Neuronal stem cell (in vitro differentiated cells): Measurements from ENCODE around the gene CCDC92.

ENCODE experiments used
- DNase-seq: peaks from one replicate; pipeline ENCODE4 v3.0.0-alpha.2; 2013; ENCODE audit warnings: low spot score
- H2AFZ ChIP-seq: one replicate; pipeline ENCODE4 v1.6.1; 2013; ENCODE audit warnings: mild to moderate bottlenecking, low read length, inconsistent platforms
- H2AK5ac ChIP-seq: 2 replicates; pipeline ENCODE4 v1.6.1; 2013; ENCODE audit warnings: low read depth, mild to moderate bottlenecking, inconsistent platforms, low read length, moderate library complexity, mixed read lengths
- H2BK120ac ChIP-seq: 2 replicates; pipeline ENCODE4 v1.6.1; 2013; ENCODE audit warnings: low read depth, mild to moderate bottlenecking, inconsistent platforms, low read length, moderate library complexity, mixed read lengths
- H2BK12ac ChIP-seq: one replicate; pipeline ENCODE4 v1.6.1; 2013; ENCODE audit warnings: low read length, inconsistent platforms
- H2BK15ac ChIP-seq: 2 replicates; pipeline ENCODE4 v1.6.1; 2013; ENCODE audit warnings: mild to moderate bottlenecking, low read length, inconsistent platforms, mixed read lengths
- H2BK5ac ChIP-seq: one replicate; pipeline ENCODE4 v1.6.1; 2013; ENCODE audit warnings: inconsistent platforms, mild to moderate bottlenecking, low read length, moderate library complexity
- H3K14ac ChIP-seq: one replicate; pipeline ENCODE4 v1.6.1; 2013; ENCODE audit warnings: low read length, inconsistent platforms
- H3K18ac ChIP-seq: 2 replicates; pipeline ENCODE4 v1.6.1; 2013; ENCODE audit warnings: low read length, inconsistent platforms
- H3K23ac ChIP-seq: 2 replicates; pipeline ENCODE4 v1.6.1; 2013; ENCODE audit warnings: low read depth, mild to moderate bottlenecking, mixed read lengths, low read length, inconsistent platforms; ENCODE audit not compliant: poor library complexity
- H3K27ac ChIP-seq: replicated peaks from 3 replicates; pipeline ENCODE4 v1.5.1; 2013; ENCODE audit warnings: low read length, inconsistent platforms
- H3K27me3 ChIP-seq, 3 experiments: 2 replicates each; pipeline ENCODE4 v1.6.1; 2013; ENCODE audit warnings: low read length in 3 of 3, mild to moderate bottlenecking in 2 of 3, inconsistent platforms in 1 of 3, low read depth in 1 of 3, mixed read lengths in 1 of 3, moderate library complexity in 1 of 3; ENCODE audit not compliant: control insufficient read depth in 3 of 3, insufficient read depth in 3 of 3
- H3K36me3 ChIP-seq, 2 donors: replicated peaks in 1 of 2; 2 replicates each; pipeline ENCODE4 v1.6.1; 2013; ENCODE audit warnings: low read length in 2 of 2; ENCODE audit not compliant: control insufficient read depth in 2 of 2, insufficient read depth in 2 of 2
- H3K4ac ChIP-seq: 2 replicates; pipeline ENCODE4 v1.6.1; 2013; ENCODE audit warnings: inconsistent platforms, mild to moderate bottlenecking, low read length, moderate library complexity
- H3K4me1 ChIP-seq, 2 donors: 1 replicate in 1 of 2; 2 replicates in 1 of 2; pipeline ENCODE4 v1.6.1; 2013; ENCODE audit warnings: low read length in 2 of 2, low read depth in 1 of 2; ENCODE audit not compliant: control insufficient read depth in 2 of 2, insufficient read depth in 1 of 2
- H3K4me2 ChIP-seq: one replicate; pipeline ENCODE4 v1.6.1; 2013; ENCODE audit warnings: mild to moderate bottlenecking, low read length, inconsistent platforms; ENCODE audit not compliant: insufficient read depth, poor library complexity, severe bottlenecking
- H3K4me3 ChIP-seq, 2 donors: 2 replicates each; pipeline ENCODE4 v1.5.1; 2013; ENCODE audit warnings: low read length in 2 of 2, mild to moderate bottlenecking in 2 of 2, inconsistent platforms in 1 of 2, moderate library complexity in 1 of 2
- H3K79me1 ChIP-seq: one replicate; pipeline ENCODE4 v1.6.1; 2013; ENCODE audit warnings: low read depth, mild to moderate bottlenecking, inconsistent platforms, low read length, moderate library complexity
- H3K9ac ChIP-seq: one replicate; pipeline ENCODE4 v1.6.1; 2013; ENCODE audit warnings: mild to moderate bottlenecking, low read depth, low read length, inconsistent platforms; ENCODE audit not compliant: poor library complexity
- H3K9me3 ChIP-seq, 2 donors: replicated peaks in 1 of 2; 2 replicates each; pipeline versions ENCODE3 to v1.6.1; 2013; ENCODE audit warnings: low read length in 2 of 2, mild to moderate bottlenecking in 2 of 2, inconsistent platforms in 1 of 2, low read depth in 1 of 2, mixed read lengths in 1 of 2, moderate library complexity in 1 of 2; ENCODE audit not compliant: control insufficient read depth in 2 of 2, insufficient read depth in 1 of 2
- H4K8ac ChIP-seq: one replicate; pipeline ENCODE4 v1.6.1; 2013; ENCODE audit warnings: low read depth, mild to moderate bottlenecking, inconsistent platforms, low read length, moderate library complexity
- H4K91ac ChIP-seq: one replicate; pipeline ENCODE4 v1.6.1; 2013; ENCODE audit warnings: low read length, low read depth, mild to moderate bottlenecking, inconsistent platforms; ENCODE audit not compliant: poor library complexity
- WGBS, 2 donors: extraction: QIAGEN DNeasy Blood & Tissue Kit; methylation state at CpG; one replicate each; pipeline ENCODE4 v1.1.7; 2013; ENCODE audit warnings: missing lambda C conversion rate in 2 of 2, mixed read lengths in 1 of 2; ENCODE audit not compliant: insufficient read length in 2 of 2, insufficient replicate concordance in 1 of 2; ENCODE audit errors: extremely low coverage in 2 of 2; 5-methylcytosine and 5-hydroxymethylcytosine counted together

The CCDC92 gene

GRCh38 chr12:123941624-123942237 is 30.9 kb downstream of the CCDC92 start:
- WGBS, 2 donors: no CpG with 5 or more reads among the region's 13 CpGs
- peaks cover 12 to 63% of the 10 kb centered on the region in 2 donors for H3K36me3 ChIP-seq

DNA sequence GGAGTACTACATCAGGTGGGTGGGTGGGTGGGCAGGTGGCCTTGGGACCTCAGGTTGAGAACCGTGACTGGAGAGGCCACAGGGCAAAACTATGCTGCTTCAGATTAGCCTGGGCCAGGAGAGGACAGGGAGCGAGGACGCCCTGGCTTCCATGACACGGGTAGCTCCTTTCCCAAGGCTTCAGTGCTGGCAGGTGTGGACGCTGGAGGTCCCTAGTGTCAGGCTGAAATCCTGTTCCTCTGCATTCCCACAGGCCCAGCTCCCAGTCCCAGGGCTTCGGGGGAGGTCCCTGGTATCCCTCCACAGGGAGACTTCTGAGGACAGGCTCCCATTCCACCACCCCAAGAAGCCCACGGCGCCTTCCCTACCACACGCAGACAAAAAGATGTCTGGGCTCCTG is 31.6 kb downstream of the CCDC92 start:
- H2AK5ac ChIP-seq: no peak overlapping the region
- H3K9ac ChIP-seq: no peak overlapping the region
- H2BK5ac ChIP-seq: no peak overlapping the region
- no peaks in the 10 kb centered on the region for H3K27me3 ChIP-seq
- H3K36me3 ChIP-seq: peaks cover 17 to 69% of the 10 kb centered on the region in 2 donors
- H2BK12ac ChIP-seq: no peak overlapping the region
- no peak for DNase-seq
- H2AFZ ChIP-seq: no peak overlapping the region
- H3K79me1 ChIP-seq: no peaks in the 10 kb centered on the region
- no peak overlapping the region for H3K4me2 ChIP-seq
- H3K9me3 ChIP-seq: peaks cover 5 to 20% of the 10 kb centered on the region in 2 donors
- no peak overlapping the region for H3K4ac ChIP-seq
- H2BK120ac ChIP-seq: no peak overlapping the region
- H4K91ac ChIP-seq: no peak overlapping the region
- peak overlapping the region; percentile 32 for H3K18ac ChIP-seq
- H3K23ac ChIP-seq: no peak overlapping the region
- H3K4me3 ChIP-seq: no peak overlapping the region
- no CpG with 5 or more reads among the region's 9 CpGs for WGBS, 2 donors
- no peak overlapping the region for H3K27ac ChIP-seq
- no peak overlapping the region for H2BK15ac ChIP-seq
- no peak overlapping the region for H4K8ac ChIP-seq
- no peak overlapping the region for H3K14ac ChIP-seq
- peaks cover 3 to 4% of the 10 kb centered on the region in 2 donors for H3K4me1 ChIP-seq

More at GRCh38 chr12:123941624-123942237, 30.9 kb downstream of the CCDC92 start:
- Histone ChIP-seq H2AK5ac (no peak overlapping the region), H3K4me1 (peaks cover 3 to 4% of the 10 kb centered on the region in 2 donors), H3K9me3 (peaks cover 5 to 20% of the 10 kb centered on the region in 2 donors), H4K91ac (no peak overlapping the region), H3K27ac (no peak overlapping the region), H2BK120ac (no peak overlapping the region), H3K27me3 (no peaks in the 10 kb centered on the region), H3K79me1 (no peaks in the 10 kb centered on the region), H3K4me3 (no peak overlapping the region), H3K18ac (no peak overlapping the region), H2AFZ (no peak overlapping the region), H2BK5ac (no peak overlapping the region), H3K14ac (peak overlapping the region; percentile 56), H2BK15ac (no peak overlapping the region), H4K8ac (no peak overlapping the region), H3K23ac (no peak overlapping the region), H3K4me2 (no peak overlapping the region), H3K9ac (no peak overlapping the region), H3K4ac (no peak overlapping the region), H2BK12ac (no peak overlapping the region)
- no peak for DNase-seq

- Histone ChIP-seq H3K36me3 (peaks cover 21 to 73% of the 10 kb centered on the region in 2 donors), H2AFZ (no peak overlapping the region), H3K9me3 (peaks cover 5 to 20% of the 10 kb centered on the region in 2 donors), H3K14ac (no peak overlapping the region), H3K27ac (no peak overlapping the region), H4K8ac (no peak overlapping the region), H3K18ac (no peak overlapping the region), H3K9ac (no peak overlapping the region), H2BK15ac (no peak overlapping the region), H3K4me3 (no peak overlapping the region), H2BK12ac (no peak overlapping the region), H2AK5ac (no peak overlapping the region), H4K91ac (no peak overlapping the region), H3K4me1 (peaks cover 3 to 4% of the 10 kb centered on the region in 2 donors), H3K4ac (no peak overlapping the region), H2BK5ac (no peak overlapping the region), H3K79me1 (no peaks in the 10 kb centered on the region), H2BK120ac (no peak overlapping the region), H3K23ac (no peak overlapping the region), H3K27me3 (no peaks in the 10 kb centered on the region), H3K4me2 (no peak overlapping the region)
- DNase-seq: no peak
- WGBS, 2 donors: no CpG with 5 or more reads among the region's 9 CpGs
Measured at GRCh38 chr12:123940627-123940966, 32.0 kb downstream of the CCDC92 start.

DNA sequence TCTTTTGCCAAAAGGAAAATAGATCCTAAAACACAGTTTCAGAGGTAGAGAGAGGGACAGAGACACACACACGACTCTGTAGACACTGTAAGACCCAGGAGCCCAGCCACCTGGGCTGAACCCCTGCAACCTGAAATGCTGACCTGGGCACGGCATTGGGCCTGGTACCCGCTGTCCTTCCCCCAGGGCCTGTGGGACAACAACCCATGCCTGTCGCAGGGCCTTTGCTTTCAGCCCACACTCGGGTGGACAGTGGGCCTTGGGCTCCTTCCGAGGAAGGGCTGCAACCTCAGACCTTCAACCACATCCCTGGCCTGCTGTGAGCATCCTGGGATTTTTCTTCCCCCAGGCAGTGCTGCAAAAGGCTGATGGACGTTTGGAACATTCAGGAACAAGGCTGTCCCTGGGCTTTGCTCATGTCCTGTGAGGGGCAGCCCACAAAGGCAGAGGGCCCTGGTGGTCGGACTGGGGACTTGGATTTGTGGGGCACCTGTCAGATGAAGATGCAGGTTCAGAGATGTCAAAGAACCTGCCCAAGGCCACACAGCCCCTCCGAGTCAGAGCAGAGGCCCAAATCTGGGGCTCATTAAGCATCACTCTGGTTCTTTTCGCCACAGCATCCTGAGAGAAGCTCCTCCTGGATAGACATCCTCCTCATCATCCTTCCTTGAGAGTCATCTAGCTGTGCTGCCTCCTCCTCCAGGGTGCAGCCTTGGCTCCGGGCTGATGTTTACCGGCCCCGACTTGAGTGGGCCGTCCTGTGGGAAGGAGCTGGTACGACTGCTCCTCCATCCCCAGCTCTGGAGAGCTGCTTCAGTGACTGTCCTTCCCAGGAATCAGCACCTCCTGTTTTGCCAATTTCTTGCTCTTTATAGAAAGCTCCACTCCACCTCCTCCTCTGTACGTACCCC is 32.7 kb downstream of the CCDC92 start:
- no CpG with 5 or more reads among the region's 16 CpGs for WGBS, 2 donors
- Histone ChIP-seq H2AFZ (no peak overlapping the region), H3K79me1 (no peaks in the 10 kb centered on the region), H2BK120ac (no peak overlapping the region), H4K91ac (no peak overlapping the region), H3K23ac (no peak overlapping the region), H3K27me3 (no peaks in the 10 kb centered on the region), H4K8ac (no peak overlapping the region), H3K4ac (no peak overlapping the region), H3K36me3 (peaks cover 21 to 76% of the 10 kb centered on the region in 2 donors), H2BK5ac (no peak overlapping the region), H2AK5ac (no peak overlapping the region), H3K4me2 (no peak overlapping the region), H2BK12ac (no peak overlapping the region), H3K9ac (peak overlapping the region; percentile 47), H3K4me3 (peak overlapping the region in 1 of 2 donors; percentile 6), H3K14ac (no peak overlapping the region), H3K27ac (no peak overlapping the region), H3K4me1 (peaks cover 3 to 4% of the 10 kb centered on the region in 2 donors), H3K9me3 (peaks cover 5 to 20% of the 10 kb centered on the region in 2 donors), H2BK15ac (no peak overlapping the region), H3K18ac (no peak overlapping the region)
- DNase-seq: no peak
